ENCODE data around the gene CNP. TPM values are rescaled to one million over a fixed set of nuclear protein-coding genes. Genes with fewer than 3 reads are reported as not detected.

The CNP gene
- total and polyA plus RNA-seq, 2 donors (not counting 1 experiment from before 2014, with no cell fraction given), result 19.0 to 45.2 TPM

DNA sequence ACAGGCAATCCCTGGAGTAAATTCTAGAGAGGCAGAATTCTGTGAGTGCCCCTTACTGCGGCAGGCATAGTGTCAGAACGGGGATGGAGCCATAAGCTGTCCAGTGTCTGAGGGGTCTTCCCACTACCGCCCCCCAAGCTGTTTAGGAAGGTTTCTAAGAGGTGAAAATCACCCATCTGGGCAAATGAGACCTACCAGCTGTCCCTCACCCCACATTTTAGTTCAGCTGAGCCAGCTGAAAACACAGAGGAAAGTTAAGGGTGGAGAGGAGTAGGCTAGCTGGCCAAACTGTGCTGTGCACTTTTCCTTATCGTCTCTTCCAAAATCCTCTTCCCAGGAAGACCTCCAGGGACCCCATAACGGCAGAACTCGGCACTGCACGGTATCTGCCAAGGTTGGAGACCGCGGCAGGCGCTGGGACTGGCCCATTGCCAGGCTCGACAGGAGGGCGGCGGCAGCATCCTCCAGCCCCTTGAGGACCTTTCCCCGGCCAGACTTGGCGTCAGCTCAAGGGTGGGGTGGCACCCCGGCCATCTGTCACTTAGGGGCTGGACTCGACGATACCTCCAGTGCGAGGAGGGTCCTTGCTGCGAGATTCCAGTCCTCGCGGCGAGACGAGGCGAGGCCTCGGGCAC is 48.8 kb upstream of the CNP start:
- Mint-ChIP-seq H3K4me3 (peak overlapping the region; percentile 91), H3K9me3 (ENCODE audit: insufficient read depth) (no peaks in the 10 kb centered on the region), H3K4me1 (peaks cover 40% of the 10 kb centered on the region), H3K27ac (peak overlapping the region; percentile 26), H3K27me3 (no peaks in the 10 kb centered on the region)
- peaks cover 64% of the 10 kb centered on the region for H3K79me2 ChIP-seq (ENCODE audit: control insufficient read depth, insufficient read depth, low read length)
- H3K4me2 ChIP-seq (replicated peaks; ENCODE audit: low read depth, low read length, poor library complexity, severe bottlenecking), result peak overlapping the region; percentile 98
- H3K27me3 ChIP-seq (replicated peaks in 1 of 4; ENCODE audit: control extremely low read depth in 1 of 4, control insufficient read depth in 3 of 4, insufficient read depth in 4 of 4, low read length in 3 of 4), result no peaks in the 10 kb centered on the region
- 4% methylated on average over 24 of the region's 26 CpGs for WGBS (ENCODE audit: insufficient coverage)
- ChIA-PET POLR2A (interaction anchor here (0.8 to 1.5 kb wide), 2 partner anchors 12 to 14 kb away, joined by 3 to 16 read pairs; partner anchors contain the start of gene ODAD4), CTCF (interaction anchor here (0.6 to 1.5 kb wide), 7 partner anchors 9 to 1600 kb away, joined by 3 to 6 read pairs (median 3); partner anchors contain the start of genes C17orf113, DNAJC7 and P3H4)
- H3K4me3 ChIP-seq (ENCODE audit: control extremely low read depth in 1 of 5, extremely low read depth in 1 of 5, insufficient read depth in 1 of 5, low read depth in 2 of 5, low read length in 4 of 5), result peak overlapping the region; percentile 78 to 99 (median 98)
- DNase-seq (no peak), ATAC-seq (ENCODE audit: low read depth) (no peak)
- peak overlapping the region; percentile 98 for H3K9ac ChIP-seq (ENCODE audit: low read length)
- peaks cover 4 to 10% of the 10 kb centered on the region in 2 experiments for H3K36me3 ChIP-seq (replicated peaks in 1 of 2; ENCODE audit: control extremely low read depth in 1 of 2, control insufficient read depth in 1 of 2, extremely low read depth in 1 of 2, insufficient read depth in 2 of 2, low read length in 1 of 2)
- H4K20me1 ChIP-seq (ENCODE audit: control insufficient read depth, insufficient read depth, low read length, poor library complexity, severe bottlenecking), result peaks cover 47% of the 10 kb centered on the region
- peaks cover 15 to 21% of the 10 kb centered on the region in 2 donors for H3K4me1 ChIP-seq (ENCODE audit: control insufficient read depth in 2 of 2, insufficient read depth in 2 of 2, low read length in 2 of 2)
- TF ChIP-seq EZH2 (IDR thresholded peaks at IDR 0.05; ENCODE audit: borderline replicate concordance, insufficient read depth, low read depth, low read length, poor library complexity, severe bottlenecking), result no peak
- TF ChIP-seq, protein P1, sequence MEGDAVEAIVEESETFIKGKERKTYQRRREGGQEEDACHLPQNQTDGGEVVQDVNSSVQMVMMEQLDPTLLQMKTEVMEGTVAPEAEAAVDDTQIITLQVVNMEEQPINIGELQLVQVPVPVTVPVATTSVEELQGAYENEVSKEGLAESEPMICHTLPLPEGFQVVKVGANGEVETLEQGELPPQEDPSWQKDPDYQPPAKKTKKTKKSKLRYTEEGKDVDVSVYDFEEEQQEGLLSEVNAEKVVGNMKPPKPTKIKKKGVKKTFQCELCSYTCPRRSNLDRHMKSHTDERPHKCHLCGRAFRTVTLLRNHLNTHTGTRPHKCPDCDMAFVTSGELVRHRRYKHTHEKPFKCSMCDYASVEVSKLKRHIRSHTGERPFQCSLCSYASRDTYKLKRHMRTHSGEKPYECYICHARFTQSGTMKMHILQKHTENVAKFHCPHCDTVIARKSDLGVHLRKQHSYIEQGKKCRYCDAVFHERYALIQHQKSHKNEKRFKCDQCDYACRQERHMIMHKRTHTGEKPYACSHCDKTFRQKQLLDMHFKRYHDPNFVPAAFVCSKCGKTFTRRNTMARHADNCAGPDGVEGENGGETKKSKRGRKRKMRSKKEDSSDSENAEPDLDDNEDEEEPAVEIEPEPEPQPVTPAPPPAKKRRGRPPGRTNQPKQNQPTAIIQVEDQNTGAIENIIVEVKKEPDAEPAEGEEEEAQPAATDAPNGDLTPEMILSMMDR (IDR thresholded peaks at IDR 0.05), result no peak
- peak overlapping the region; percentile 100 for H2AFZ ChIP-seq (ENCODE audit: insufficient read depth, low read depth, low read length, poor library complexity, severe bottlenecking)
- peak overlapping the region; percentile 62 to 81 for H3K27ac ChIP-seq (ENCODE audit: low read length in 2 of 2)
- intact Hi-C loops (cut with micrococcal nuclease), result loop anchor here (1.0 to 5.0 kb wide), 3 partner anchors 52 to 130 kb away; partner anchors contain the start of genes DNAJC7, JUP and KLHL11
- no peaks in the 10 kb centered on the region for H3K9me3 ChIP-seq (ENCODE audit: control extremely low read depth in 1 of 3, control insufficient read depth in 2 of 3, insufficient read depth in 1 of 3, low read length in 2 of 3)
